Fibroblast of skin of right biceps (primary cell): ENCODE measurements around the gene ZMYND12.
"Not testable (repeated sequence)": the region's sequence is repeated elsewhere in the genome, so short reads cannot be mapped to it uniquely, and the experiment has no call there.

Source experiments
- DNase-seq: peaks from one replicate; pipeline ENCODE4 v3.0.0-alpha.2; 2013

The ZMYND12 gene

DNA sequence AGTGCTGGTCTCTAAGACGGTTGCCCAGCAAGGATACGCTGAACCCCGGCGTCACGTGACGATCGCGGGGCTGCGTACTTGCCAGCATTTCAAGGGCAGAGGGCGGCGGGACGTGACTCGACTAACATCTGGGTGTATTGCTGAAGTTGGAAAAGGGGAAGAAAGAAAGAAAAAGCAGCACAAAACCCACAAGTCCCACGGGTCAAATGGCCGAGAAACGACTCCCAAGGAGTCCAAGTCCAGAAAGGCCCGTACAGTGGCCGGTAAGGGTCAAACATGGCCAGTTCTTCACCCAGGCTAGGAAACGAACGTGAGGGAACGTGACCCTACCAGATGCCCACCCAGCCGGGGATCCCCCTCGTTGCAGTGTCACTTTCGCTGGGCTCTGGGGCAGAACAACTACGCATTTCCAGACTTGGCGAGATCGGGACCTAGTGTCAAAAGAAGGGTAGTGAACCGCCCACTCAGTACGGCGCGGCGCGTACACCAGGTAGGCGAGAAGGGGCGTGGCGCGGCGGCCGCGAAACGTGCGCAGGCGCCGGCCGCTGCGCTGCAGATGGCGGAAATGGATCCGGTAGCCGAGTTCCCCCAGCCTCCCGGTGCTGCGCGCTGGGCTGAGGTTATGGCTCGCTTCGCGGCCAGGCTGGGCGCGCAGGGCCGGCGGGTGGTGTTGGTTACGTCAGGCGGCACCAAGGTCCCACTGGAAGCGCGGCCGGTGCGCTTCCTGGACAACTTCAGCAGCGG lies at the start of gene ZMYND12, which contains the start of gene PPCS:
Gene ZMYND12 (minus strand): TSS at position 13 of the 744 bp plus-strand sequence. CDS start 25 bp downstream, outside the sequence.
Gene PPCS (plus strand): TSS at position 534 of the 744 bp plus-strand sequence. CDS start 23 bp downstream, at position 557.
- peak; percentile 86 for DNase-seq

GRCh38 chr1:42504535-42505128 lies 48.8 kb upstream of the ZMYND12 start:
- DNase-seq, result no peak

GRCh38 chr1:42502031-42502430 lies 46.2 kb upstream of the ZMYND12 start:
- DNase-seq, result not testable (repeated sequence)

DNA sequence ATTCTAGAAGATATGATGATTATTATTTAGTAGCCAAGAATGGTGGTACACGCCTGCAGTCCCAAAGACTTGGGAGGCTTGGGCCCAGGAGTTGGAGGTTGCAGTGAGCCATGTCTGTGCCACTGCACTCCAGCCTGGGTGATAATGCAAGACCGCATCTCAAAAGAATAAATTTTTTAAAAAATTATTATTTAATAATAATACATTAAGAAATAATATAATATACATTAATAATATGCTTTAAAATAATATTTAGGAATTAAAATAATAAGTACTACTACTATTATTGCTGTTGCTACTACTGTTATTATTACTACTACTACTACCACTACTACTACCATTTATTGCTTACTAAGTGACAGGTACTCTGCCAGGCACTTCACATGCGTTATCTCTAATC lies 34.4 kb upstream of the ZMYND12 start:
- no peak for DNase-seq

GRCh38 chr1:42484382-42484781 lies 28.6 kb upstream of the ZMYND12 start:
- peak; percentile 92 for DNase-seq

DNA sequence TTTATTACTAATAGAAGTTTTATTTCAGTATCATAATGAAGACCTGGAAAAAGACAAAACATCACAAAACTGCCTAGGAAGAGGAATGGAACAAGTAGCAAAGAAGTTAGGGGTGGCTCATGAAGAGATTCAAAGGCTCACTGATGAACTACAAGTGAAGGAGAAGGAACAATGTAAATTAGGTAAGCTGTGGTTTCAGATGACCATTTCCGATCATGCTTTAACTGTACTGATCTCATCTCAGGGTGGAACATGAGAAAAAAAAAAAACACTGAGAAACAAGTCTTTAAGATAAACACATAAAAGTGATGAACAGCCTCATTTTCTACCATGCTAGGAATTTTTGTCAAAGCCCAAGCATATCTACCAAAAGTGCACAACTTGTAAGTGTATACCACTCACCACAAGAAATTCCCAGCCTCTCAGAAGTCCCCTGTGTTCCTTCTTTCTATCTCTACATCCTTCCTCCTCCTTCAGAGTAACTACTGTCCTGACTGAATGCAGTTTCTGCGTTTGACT lies 26.9 kb upstream of the ZMYND12 start:
- no peak for DNase-seq

GRCh38 chr1:42480921-42481320 lies 25.1 kb upstream of the ZMYND12 start:
- no peak for DNase-seq

GRCh38 chr1:42479621-42480020 lies 23.8 kb upstream of the ZMYND12 start:
- DNase-seq, result peak; percentile 28

DNA sequence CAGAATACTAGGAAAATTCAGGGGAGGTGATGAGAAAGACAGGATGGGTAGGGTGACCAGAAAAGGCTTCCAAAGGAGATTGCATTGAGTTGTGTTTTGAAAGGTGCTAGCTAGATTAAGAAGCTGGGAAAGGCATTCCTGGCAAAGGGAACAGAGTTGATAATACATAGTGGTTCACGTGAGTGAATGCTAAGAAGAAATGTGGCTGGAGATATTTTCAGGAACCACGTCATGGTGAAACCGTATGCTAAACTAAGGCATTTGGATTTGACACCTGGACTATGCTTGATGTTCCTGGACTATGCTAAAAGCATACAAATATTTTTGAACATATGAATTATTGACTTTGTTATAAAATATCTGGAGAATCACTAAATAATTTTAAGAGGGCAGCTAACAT lies 22.0 kb upstream of the ZMYND12 start:
- DNase-seq, result no peak

DNA sequence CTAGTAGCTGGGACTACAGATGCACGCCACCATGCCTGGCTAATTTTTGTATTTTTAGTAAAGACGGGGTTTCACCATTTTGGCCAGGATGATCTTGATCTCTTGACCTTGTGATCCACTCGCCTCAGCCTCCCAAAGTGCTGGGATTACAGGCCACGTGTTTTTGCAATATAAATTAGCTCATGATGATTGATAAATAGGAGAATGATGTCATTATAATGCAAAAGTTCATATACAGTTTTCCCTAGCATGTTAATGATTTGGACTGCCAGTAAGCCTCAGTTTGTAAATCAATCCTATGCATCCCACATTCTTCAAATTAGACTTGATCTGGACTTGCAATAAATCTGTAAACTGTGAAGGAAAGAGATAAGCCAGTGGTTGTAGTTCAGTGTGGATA lies 21.5 kb upstream of the ZMYND12 start:
- not testable (repeated sequence) for DNase-seq

GRCh38 chr1:42476605-42477004 lies 20.8 kb upstream of the ZMYND12 start:
- DNase-seq, result no peak

DNA sequence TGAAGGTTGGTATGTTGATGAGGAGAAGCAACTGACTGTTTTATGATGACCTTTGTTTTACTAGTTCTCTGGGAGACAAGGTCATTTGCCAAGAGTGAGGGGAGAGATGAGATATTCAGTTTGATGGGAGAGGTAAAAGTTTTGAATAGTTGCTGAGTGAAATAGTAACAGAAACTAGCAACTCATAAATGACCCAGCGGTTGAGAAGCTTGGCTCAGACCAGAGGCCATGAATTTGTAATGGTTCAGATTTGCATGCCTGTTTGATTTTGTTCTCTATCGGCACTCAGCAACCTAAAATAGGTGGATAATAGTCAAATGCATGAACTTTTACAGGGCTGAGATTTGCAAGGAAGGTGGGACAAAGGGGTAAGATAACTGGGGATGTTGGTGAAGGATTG lies 13.9 kb upstream of the ZMYND12 start:
- no peak for DNase-seq

GRCh38 chr1:42466030-42466429 lies 10.2 kb upstream of the ZMYND12 start:
- no peak for DNase-seq

DNA sequence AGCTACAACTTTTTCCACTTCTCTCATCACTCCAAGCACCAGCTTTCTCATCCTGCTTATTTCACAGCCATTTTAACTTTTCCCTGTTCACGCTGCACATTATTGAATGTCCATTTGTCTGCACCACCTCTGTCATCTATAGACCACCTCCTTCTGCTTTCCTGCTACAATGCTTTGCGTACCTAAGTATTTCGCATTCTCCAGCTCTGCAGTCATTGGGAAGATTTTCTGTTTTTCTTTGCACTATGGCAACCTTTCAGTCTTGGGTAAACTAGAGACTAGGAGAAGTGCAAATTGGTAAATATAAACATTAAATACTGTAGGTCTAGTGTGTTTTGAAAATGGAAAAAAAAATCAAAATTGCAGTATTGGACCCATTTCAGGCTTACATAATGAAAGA lies 8.1 kb upstream of the ZMYND12 start:
- no peak for DNase-seq

- DNase-seq, result peak; percentile 98
Measured at GRCh38 chr1:42462828-42463763, 7.3 kb upstream of the ZMYND12 start, which contains the start of gene CCDC30. CCDC30 (plus strand) TSS chr1:42463286; CDS start chr1:42480552, 17,266 bp downstream.

DNA sequence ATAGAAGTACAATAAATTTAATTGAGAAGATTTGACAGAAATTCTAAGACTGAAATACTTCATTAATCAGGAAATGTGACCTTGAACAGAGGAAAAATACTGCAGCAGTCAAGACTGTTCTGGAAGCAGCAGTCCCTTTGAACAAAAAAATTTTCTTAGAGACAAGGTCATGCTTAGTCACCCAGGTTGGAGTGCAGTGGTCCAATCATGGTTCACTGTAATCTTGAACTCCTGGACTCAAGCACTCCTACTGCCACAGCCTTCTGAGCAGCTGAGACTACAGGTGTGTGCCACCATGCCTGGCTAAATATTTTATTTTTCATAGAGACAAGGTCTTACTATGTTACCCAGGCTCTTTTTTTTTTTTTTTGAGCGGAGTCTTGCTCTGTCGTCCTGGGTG lies 5.4 kb upstream of the ZMYND12 start:
- no peak for DNase-seq

DNA sequence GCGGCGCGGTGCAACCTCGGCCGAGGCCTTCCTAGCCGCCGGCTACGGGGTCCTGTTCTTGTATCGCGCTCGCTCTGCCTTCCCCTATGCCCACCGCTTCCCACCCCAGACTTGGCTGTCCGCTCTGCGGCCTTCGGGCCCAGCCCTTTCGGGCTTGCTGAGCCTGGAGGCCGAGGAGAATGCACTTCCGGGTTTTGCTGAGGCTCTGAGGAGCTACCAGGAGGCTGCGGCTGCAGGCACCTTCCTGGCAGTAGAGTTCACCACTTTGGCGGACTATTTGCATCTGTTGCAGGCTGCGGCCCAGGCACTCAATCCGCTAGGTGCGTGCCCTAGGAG lies 900 bp upstream of the ZMYND12 start:
- no peak for DNase-seq

DNA sequence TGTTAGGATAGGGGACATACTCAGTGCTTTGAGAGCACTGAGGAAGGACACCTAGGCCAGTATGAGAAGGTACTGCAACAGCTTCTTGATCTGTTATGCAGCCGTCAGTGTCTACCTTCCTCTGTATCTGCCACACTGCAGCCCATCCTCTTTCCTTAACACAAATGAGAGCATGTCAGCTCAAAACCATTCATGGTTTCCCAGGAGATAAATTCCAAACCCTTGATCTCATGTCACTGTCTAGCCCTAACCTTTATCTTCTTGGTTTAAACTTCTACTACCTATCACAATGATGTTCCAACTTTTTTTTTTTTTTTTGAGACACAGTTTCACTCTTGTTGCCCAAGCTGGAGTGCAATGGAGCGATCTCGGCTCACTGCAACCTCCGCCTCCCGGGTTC lies 1.4 kb downstream of the ZMYND12 start:
- DNase-seq, result no peak

- no peak for DNase-seq
Measured at GRCh38 chr1:42453386-42453785, 2.4 kb downstream of the ZMYND12 start.

DNA sequence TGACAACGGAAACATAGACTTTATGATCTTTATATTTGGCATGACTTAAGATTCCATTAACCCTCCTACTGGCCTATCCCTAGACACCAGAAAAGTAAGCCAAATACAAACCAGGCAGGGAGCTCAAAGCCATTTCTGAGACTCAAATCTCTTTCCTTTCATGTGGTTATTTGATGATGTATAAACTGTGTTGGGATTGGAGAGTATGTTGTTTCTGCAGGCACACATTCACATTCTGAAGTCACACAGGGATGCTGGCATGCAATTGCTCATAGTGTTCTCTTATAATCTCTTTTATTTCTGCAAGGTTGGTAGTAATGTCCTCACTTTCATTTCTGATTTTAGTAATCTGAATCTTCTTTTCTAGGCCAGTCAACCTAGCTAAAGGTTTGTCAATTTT lies 5.8 kb downstream of the ZMYND12 start:
- no peak for DNase-seq

DNA sequence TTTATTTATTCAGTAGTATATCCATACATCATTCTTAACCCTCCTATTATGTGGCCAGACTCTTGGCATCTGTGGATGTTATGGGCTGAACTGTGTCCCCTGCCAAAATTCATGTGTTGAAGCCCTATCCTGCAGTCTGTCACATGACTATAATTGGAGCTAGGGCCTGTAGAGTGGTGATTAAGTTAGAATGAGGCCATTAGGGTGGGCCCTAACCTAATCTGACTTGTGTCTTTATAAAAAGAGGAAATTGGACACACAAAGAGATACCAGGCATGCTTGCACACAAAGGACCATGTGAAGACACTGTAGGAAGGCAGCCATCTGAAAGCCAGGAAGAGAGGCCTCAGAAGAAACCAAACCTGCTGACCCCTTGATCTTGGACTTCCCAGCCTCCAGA lies 6.6 kb downstream of the ZMYND12 start:
- no peak for DNase-seq

GRCh38 chr1:42442662-42443061 lies 13.2 kb downstream of the ZMYND12 start:
- DNase-seq, result no peak

GRCh38 chr1:42439940-42440339 lies 15.9 kb downstream of the ZMYND12 start:
- DNase-seq, result peak; percentile 82
